Left lung (tissue), 10 donors: Measurements from ENCODE around the gene PON1. TPM values are rescaled to one million over a fixed set of nuclear protein-coding genes. Genes with fewer than 3 reads are reported as not detected.

Experiments used
- ATAC-seq: fragments of 200-7000 bp; cut with Tn5 transposase; one replicate; pipeline ENCODE4 v1.9.1; 2020; ENCODE audit warnings: moderate library complexity
- DNase-seq, 4 donors: peaks; one replicate each; pipeline ENCODE4 v3.0.0-alpha.2; 2013 to 2020
- H3K27ac ChIP-seq, 2 donors: fragments of 200-600 bp; sonication (generic) in 1 of 2; one replicate each; pipeline versions ENCODE4 v1.5.0 to v1.8.0; 2020 to 2021
- H3K27me3 ChIP-seq, 2 donors: fragments of 200-600 bp; sonication (generic) in 1 of 2; one replicate each; pipeline versions ENCODE4 v1.5.0 to v1.8.0; 2020 to 2021
- H3K36me3 ChIP-seq, 2 donors: fragments of 200-600 bp; sonication (generic) in 1 of 2; one replicate each; pipeline versions ENCODE4 v1.5.0 to v1.8.0; 2020 to 2021
- H3K4me1 ChIP-seq, 2 donors: fragments of 200-600 bp; one replicate each; pipeline ENCODE4 v1.8.0; 2021
- H3K4me3 ChIP-seq, 2 donors: fragments of 200-600 bp; sonication (generic) in 1 of 2; one replicate each; pipeline versions ENCODE4 v1.5.0 to v1.8.0; 2020 to 2021; ENCODE audit warnings: mild to moderate bottlenecking in 1 of 2
- H3K9me3 ChIP-seq, 2 donors: fragments of 200-600 bp; sonication (generic) in 1 of 2; one replicate each; pipeline versions ENCODE4 v1.5.0 to v1.8.0; 2020 to 2021
- CTCF ChIP-seq, 2 donors: fragments of 200-600 bp; sonication (generic) in 1 of 2; IDR thresholded peaks; one replicate each; pipeline versions ENCODE4 v1.5.0 to v1.8.0; 2021; ENCODE audit warnings: antibody characterized with exemption in 2 of 2
- intact Hi-C, 2 donors: fragments of 100-400 bp; cut with DNase I; formaldehyde crosslinking; loops; one replicate each; pipeline versions ENCODE4 v1.11.2 to v1.14.2; 2022
- polyA plus RNA-seq, 6 donors: library from polyadenylated mRNA; unstranded; fragments of 120-200 nt; gene quantifications; one replicate each; pipeline ENCODE4 v1.2.1, GENCODE V29; 2013; ENCODE audit not compliant: insufficient read length in 6 of 6
- total RNA-seq, 2 donors: library from RNA; stranded (reverse); fragmentation: NEBNext Ultra II Directional; extraction: Animal tissue kit (Norgen Biotek cat#: 25700); gene quantifications; one replicate each; pipeline ENCODE4 v1.2.1, GENCODE V29; 2021
- donor health status: DM: no; HTN: yes; CAD: no.
- donor health status: DM: no; HTN: no; CAD: no.

The PON1 gene
- total and polyA plus RNA-seq, 8 donors = 0.42 to 1.7 (median 0.75) TPM

GRCh38 chr7:95265634-95266033 is 58.7 kb downstream of the PON1 start:
- H3K9me3 ChIP-seq = no peaks in the 10 kb centered on the region
- no peak for DNase-seq
- H3K36me3 ChIP-seq = no peaks in the 10 kb centered on the region
- no peak for TF ChIP-seq CTCF (IDR thresholded peaks at IDR 0.05)
- intact Hi-C loops = no loop called here
- H3K4me3 ChIP-seq = no peak overlapping the region
- H3K4me1 ChIP-seq = no peaks in the 10 kb centered on the region
- H3K27me3 ChIP-seq = no peaks in the 10 kb centered on the region
- no peak for ATAC-seq
- no peak overlapping the region for H3K27ac ChIP-seq

- ATAC-seq = no peak
- H3K36me3 ChIP-seq = no peaks in the 10 kb centered on the region
Observed at GRCh38 chr7:95264363-95264891, 59.9 kb downstream of the PON1 start.

GRCh38 chr7:95263785-95264362 is 60.5 kb downstream of the PON1 start:
- no peak for ATAC-seq
- intact Hi-C loops = no loop called here
- Histone ChIP-seq H3K4me3 (no peak overlapping the region), H3K36me3 (no peaks in the 10 kb centered on the region), H3K9me3 (no peaks in the 10 kb centered on the region), H3K4me1 (no peaks in the 10 kb centered on the region), H3K27ac (no peak overlapping the region), H3K27me3 (no peaks in the 10 kb centered on the region)
- no peak for TF ChIP-seq CTCF (IDR thresholded peaks at IDR 0.05)
- peak in 1 of 4 donors; percentile 13 for DNase-seq

More at GRCh38 chr7:95264363-95264891, 59.9 kb downstream of the PON1 start:
- DNase-seq = no peak
- Histone ChIP-seq H3K27me3 (no peaks in the 10 kb centered on the region), H3K27ac (no peak overlapping the region), H3K9me3 (no peaks in the 10 kb centered on the region), H3K4me3 (no peak overlapping the region), H3K4me1 (no peaks in the 10 kb centered on the region)
- no peak for TF ChIP-seq CTCF (IDR thresholded peaks at IDR 0.05)
- intact Hi-C loops = no loop called here

GRCh38 chr7:95262875-95263274 is 61.5 kb downstream of the PON1 start:
- ATAC-seq (no peak), DNase-seq (no peak)
- TF ChIP-seq CTCF (IDR thresholded peaks at IDR 0.05) = no peak
- no peaks in the 10 kb centered on the region for H3K4me1 ChIP-seq
- intact Hi-C loops = no loop called here
- H3K9me3 ChIP-seq = no peaks in the 10 kb centered on the region
- no peak overlapping the region for H3K27ac ChIP-seq
- H3K36me3 ChIP-seq = no peaks in the 10 kb centered on the region
- H3K4me3 ChIP-seq = no peak overlapping the region
- no peaks in the 10 kb centered on the region for H3K27me3 ChIP-seq

GRCh38 chr7:95261895-95262415 is 62.4 kb downstream of the PON1 start:
- no peaks in the 10 kb centered on the region for H3K27me3 ChIP-seq
- DNase-seq (no peak), ATAC-seq (no peak)
- intact Hi-C loops = no loop called here
- H3K27ac ChIP-seq = no peak overlapping the region
- TF ChIP-seq CTCF (IDR thresholded peaks at IDR 0.05) = no peak
- no peaks in the 10 kb centered on the region for H3K9me3 ChIP-seq
- H3K4me3 ChIP-seq = no peak overlapping the region
- H3K36me3 ChIP-seq = no peaks in the 10 kb centered on the region
- no peaks in the 10 kb centered on the region for H3K4me1 ChIP-seq
